ENCODE results near the gene EDIL3. TPM values are rescaled to one million over a fixed set of nuclear protein-coding genes. Genes with fewer than 3 reads are reported as not detected.

EDIL3 gene
- total and polyA plus RNA-seq, 2 of the 8 experiments (the other 6 are each of a cell fraction or from before 2014, with no cell fraction given) = 14.7 to 47.2 TPM

DNA sequence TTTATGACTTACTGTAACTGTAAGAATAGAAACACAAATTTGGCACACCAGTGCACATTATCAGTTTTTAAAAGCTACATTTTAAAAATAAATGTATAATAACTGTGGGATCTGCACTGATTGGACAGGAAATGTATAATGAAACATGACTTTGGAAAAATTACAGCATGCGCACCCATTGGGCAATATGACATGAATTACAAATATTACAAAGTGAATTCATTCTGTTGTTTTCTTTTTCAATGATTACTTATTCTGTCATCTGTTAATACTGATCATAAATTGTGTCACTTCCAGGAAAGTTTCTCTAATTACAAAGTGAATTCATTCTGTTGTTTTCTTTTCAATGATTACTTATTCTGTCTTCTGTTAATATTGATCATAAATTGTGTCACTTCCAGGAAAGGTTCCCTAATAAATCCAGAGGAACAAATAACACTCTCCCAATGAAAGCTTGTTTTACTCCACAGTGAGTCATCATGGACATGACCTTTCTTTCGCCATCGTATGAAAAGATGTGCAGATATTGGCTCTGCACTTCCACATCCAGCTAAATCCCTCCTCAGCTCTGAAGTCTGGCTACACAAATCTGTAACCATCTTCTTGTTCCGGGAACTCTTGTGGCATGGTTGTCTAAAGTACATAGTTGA, 367.0 kb downstream of the EDIL3 start:
- Histone ChIP-seq H2BK20ac (ENCODE audit: low read length) (no peak overlapping the region), H3K14ac (ENCODE audit: insufficient read length) (no peak overlapping the region), H4K20me1 (replicated peaks in 1 of 2; ENCODE audit: control insufficient read depth in 1 of 2, insufficient read depth in 2 of 2, low read length in 2 of 2) (no peaks in the 10 kb centered on the region), H4K91ac (replicated peaks; ENCODE audit: insufficient read length, low read length) (no peak overlapping the region), H3K4me2 (ENCODE audit: insufficient read depth in 1 of 2, low read depth in 2 of 2, low read length in 2 of 2) (no peak overlapping the region), H3K56ac (replicated peaks; ENCODE audit: insufficient read length, low read depth, low read length) (no peak overlapping the region), H2BK120ac (replicated peaks; ENCODE audit: low read depth, low read length) (no peak overlapping the region), H4K8ac (ENCODE audit: extremely low read depth, insufficient read depth, low read length) (no peak overlapping the region), H2AFZ (ENCODE audit: low read length) (no peak overlapping the region), H3K4me1 (replicated peaks in 1 of 4; ENCODE audit: control insufficient read depth in 3 of 4, insufficient read depth in 4 of 4, low read length in 3 of 4) (peaks cover 0 to 2% (median 0%) of the 10 kb centered on the region in 4 experiments; a peak in 1 of 7 replicates), H3K9ac (replicated peaks in 1 of 4; ENCODE audit: extremely low read depth in 1 of 4, low read depth in 3 of 4, low read length in 3 of 4) (no peak overlapping the region), H4K5ac (ENCODE audit: insufficient read length, low read depth, low read length) (no peak overlapping the region), H3K18ac (ENCODE audit: extremely low read depth, low read length) (no peak overlapping the region), H3K79me2 (ENCODE audit: control insufficient read depth in 1 of 2, insufficient read depth in 2 of 2, low read length in 2 of 2) (no peaks in the 10 kb centered on the region), H3K79me1 (ENCODE audit: low read depth, low read length) (no peaks in the 10 kb centered on the region), H2BK5ac (ENCODE audit: low read depth, low read length) (no peak overlapping the region), H3K36me3 (ENCODE audit: control insufficient read depth in 2 of 4, insufficient read depth in 4 of 4, low read length in 3 of 4) (no peaks in the 10 kb centered on the region), H3K23me2 (ENCODE audit: low read depth, low read length) (no peaks in the 10 kb centered on the region; the same call in 1 of the 2 replicates), H3K27ac (ENCODE audit: low read depth, low read length) (no peak overlapping the region), H2BK12ac (ENCODE audit: low read depth, low read length) (no peak overlapping the region), H2AK5ac (ENCODE audit: low read depth, low read length) (no peak overlapping the region), H3K27me3 (replicated peaks in 1 of 4; ENCODE audit: control insufficient read depth in 3 of 4, extremely low read depth in 1 of 4, insufficient read depth in 3 of 4, low read length in 3 of 4) (no peaks in the 10 kb centered on the region), H3K4me3 (ENCODE audit: extremely low read depth in 1 of 4, insufficient read depth in 2 of 4, low read depth in 3 of 4, low read length in 4 of 4) (no peak overlapping the region), H3K23ac (ENCODE audit: insufficient read length) (no peak overlapping the region), H3K4ac (replicated peaks; ENCODE audit: insufficient read length, low read depth, low read length) (no peak overlapping the region), H2BK15ac (ENCODE audit: low read length) (no peak overlapping the region), H3K9me3 (ENCODE audit: insufficient read depth in 2 of 2, low read depth in 1 of 2, low read length in 1 of 2) (no peaks in the 10 kb centered on the region)
- DNase-seq (ENCODE audit: low read depth in 1 of 2, low spot score in 2 of 2) (no peak), FAIRE-seq (no peak)
- ChIA-PET POLR2A (ENCODE audit: partially characterized antibody) (no interaction called here), CTCF (ENCODE audit: partially characterized antibody) (no interaction called here)
- WGBS, 2 experiments (ENCODE audit: extremely low coverage in 1 of 2, insufficient coverage in 1 of 2, insufficient read length in 1 of 2, insufficient replicate concordance in 2 of 2, low coverage in 1 of 2, low lambda C conversion rate in 2 of 2, missing lambda C conversion rate in 1 of 2) = 73% methylated on average over 4 of the region's 4 CpGs; no CpG with 5 or more reads in 1 of the 2 experiments
- no peak for TF ChIP-seq HDAC2 (IDR thresholded peaks at IDR 0.05; ENCODE audit: borderline replicate concordance in 1 of 2, low read depth in 2 of 2, low read length in 2 of 2)
- no peak for TF ChIP-seq RFX5 (IDR thresholded peaks at IDR 0.05; ENCODE audit: borderline replicate concordance, low read depth, low read length)
- TF ChIP-seq BCL11A (IDR thresholded peaks at IDR 0.05; ENCODE audit: low read depth in 2 of 2, low read length in 2 of 2) = no peak
- no peak for TF ChIP-seq GTF2F1 (IDR thresholded peaks at IDR 0.05; ENCODE audit: borderline replicate concordance, low read depth, low read length)
- no peak for TF ChIP-seq GABPA (IDR thresholded peaks at IDR 0.05; ENCODE audit: borderline replicate concordance, insufficient read depth, low read length)
- TF ChIP-seq RXRA (IDR thresholded peaks at IDR 0.05; ENCODE audit: insufficient read depth, low read depth, low read length) = no peak
- no peak for TF ChIP-seq CREB1 (IDR thresholded peaks at IDR 0.05)

All from H1 (cell line).